Stimulated activated CD8-positive, alpha-beta memory T cell treated with anti-CD3 and anti-CD28 coated beads, Interleukin-4, amount 100 ng/mL, for 1 hour (primary cell): Measurements from ENCODE around the gene CELSR2.
"Not testable (repeated sequence)": the region's sequence is repeated elsewhere in the genome, so short reads cannot be mapped to it uniquely, and the experiment has no call there.

Experiments
- DNase-seq, 2 donors: peaks; one replicate each; pipeline ENCODE4 v3.0.0-alpha.2; 2020; ENCODE audit warnings: low read depth in 2 of 2, low spot score in 1 of 2

CELSR2 gene

GRCh38 chr1:109248797-109249629, at the start of gene CELSR2:
Gene CELSR2, plus strand, starts transcription at chr1:109249539. Its CDS starts 541 bp downstream, at chr1:109250080.
- DNase-seq, result peak in 1 of 2 donors; percentile 16

GRCh38 chr1:109199710-109200109, 49.6 kb upstream of the CELSR2 start:
- no peak for DNase-seq

GRCh38 chr1:109201123-109201703, 48.1 kb upstream of the CELSR2 start:
- DNase-seq, result no peak

DNA sequence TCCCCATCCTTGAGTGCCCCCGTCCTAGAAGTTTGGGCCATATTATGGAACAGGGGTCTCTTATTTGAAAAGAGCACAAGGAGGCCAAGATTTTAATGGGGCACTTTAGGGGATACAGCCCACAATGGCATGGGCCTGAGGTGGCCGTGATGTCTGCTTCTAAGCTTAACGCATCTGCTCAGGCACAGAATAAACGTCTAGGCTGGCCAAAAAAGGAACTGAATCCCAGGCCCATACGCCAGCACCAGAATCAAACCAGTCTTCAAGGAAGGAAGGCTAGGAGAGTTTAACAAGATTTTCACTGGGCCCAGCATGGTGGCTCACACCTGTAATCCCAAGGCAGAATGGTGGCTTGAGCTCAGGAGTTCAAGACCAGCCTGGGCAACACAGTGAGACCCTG, 44.9 kb upstream of the CELSR2 start:
- no peak for DNase-seq

- no peak for DNase-seq
These were observed 43.0 kb upstream of the CELSR2 start for GRCh38 chr1:109206339-109206738.

GRCh38 chr1:109207467-109208103, 41.8 kb upstream of the CELSR2 start:
- DNase-seq, result no peak

- no peak for DNase-seq
These were observed 40.9 kb upstream of the CELSR2 start for GRCh38 chr1:109208394-109208793.

- DNase-seq, result no peak
These were observed 40.4 kb upstream of the CELSR2 start for GRCh38 chr1:109208836-109209463.

- no peak for DNase-seq
These were observed 39.3 kb upstream of the CELSR2 start for GRCh38 chr1:109210058-109210457.

DNA sequence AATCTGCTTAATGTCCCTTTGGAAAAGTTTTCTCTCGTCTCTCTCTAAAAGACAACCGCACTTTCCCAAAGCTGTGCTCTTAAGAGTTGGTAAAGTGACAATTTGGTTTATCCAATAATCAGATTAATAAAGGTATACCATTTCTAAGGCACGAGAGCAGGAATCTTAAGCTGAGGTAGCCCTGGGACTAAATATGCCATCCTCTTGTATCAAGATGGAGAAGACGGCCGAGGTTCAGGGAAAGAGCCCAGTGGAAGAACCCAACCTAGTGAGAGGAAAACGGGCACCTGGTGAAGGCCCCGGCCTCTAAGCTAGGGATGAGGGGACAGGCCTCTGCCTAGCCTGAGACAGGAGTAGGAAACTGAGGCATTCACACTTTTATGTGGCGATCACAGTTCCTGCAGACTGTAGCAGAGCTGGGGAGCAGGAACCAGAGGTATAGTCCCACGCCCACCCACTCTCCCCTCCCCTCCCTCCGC, 36.0 kb upstream of the CELSR2 start:
- DNase-seq, result peak in 1 of 2 donors; percentile 1

DNA sequence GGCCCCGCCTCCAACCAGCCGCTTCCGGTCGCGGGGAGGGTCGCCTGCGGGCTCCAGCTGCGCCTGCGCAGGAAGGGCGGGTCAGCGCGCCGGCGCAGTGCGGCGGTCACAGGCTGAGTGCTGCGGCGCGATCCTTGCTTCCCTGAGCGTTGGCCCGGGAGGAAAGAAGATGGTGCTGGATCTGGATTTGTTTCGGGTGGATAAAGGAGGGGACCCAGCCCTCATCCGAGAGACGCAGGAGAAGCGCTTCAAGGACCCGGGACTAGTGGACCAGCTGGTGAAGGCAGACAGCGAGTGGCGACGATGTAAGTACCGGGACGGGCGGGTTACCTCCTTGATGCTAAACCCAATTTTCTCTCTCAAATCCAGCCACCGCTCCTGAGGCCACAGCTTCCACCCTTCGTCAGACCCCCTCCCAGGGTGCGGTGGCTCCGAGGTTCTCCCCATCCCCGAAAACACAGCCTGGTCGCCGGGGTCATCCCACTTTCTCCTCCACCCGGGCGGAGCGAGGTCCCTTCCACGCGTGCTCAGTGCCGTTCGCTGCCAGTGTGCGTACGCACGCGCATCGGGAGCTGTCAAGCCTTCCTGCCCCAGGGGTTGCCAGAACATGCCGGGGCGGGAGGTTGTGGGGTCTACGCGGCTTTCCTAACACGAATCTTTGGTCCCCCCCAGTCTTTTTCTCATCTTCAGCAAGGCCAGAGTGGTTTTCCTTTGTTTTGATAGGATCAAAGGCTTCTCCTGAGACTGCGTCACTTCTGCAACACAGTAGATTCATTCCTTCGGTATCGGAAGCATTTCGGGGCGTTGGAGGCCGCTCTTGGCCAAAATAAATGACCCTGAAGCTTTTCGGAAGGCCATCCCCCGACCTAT, 35.3 kb upstream of the CELSR2 start, which contains the start of gene SARS1:
TSS of gene SARS1 (plus strand) at position 95 of the 870 bp plus-strand sequence. CDS start at position 170, 75 bp downstream.
- peak; percentile 67 to 78 for DNase-seq

DNA sequence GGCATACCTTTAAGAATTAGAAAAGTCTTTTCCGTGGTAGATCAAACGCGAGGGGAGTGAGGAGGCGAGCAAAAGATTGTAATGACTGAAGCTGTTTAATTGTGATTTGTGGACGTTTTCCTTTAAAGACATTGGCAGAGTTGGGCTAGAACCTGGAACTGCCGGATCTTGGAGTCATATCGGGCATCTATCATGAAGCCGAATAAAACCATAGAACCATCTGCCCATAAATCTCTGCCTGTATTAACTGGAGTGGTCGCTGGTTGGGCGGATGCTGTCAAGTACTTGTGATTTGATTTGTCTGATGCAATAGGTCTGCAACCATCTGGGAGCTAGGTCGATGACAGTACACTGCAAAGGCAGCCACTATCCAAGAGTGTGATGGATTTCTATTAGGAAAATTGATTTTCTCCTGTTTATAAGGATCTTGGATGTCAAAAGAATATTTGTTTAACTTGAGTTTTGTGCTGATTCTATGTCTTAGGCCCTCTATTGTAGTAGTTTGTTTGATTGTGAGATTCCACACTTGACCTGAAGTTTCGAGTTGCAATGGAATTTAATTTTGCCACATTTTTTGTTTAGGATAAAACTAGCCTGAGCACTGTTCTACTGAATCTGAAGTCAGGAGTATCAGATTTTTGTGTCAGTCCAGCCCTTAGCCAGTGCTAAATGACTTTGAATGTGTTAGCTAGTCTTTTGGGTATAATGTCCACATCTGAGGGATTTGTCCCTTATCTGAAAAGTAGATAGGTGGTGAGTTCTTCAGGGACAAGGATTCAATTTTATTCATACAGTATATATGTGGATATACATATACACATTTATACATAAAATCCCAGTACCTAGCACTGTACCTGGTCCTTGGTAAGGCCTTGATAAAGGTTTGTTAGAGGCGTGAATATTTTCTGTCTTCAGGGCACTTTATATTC, 34.4 kb upstream of the CELSR2 start:
- no peak for DNase-seq

GRCh38 chr1:109216662-109217061, 32.7 kb upstream of the CELSR2 start:
- DNase-seq, result no peak

DNA sequence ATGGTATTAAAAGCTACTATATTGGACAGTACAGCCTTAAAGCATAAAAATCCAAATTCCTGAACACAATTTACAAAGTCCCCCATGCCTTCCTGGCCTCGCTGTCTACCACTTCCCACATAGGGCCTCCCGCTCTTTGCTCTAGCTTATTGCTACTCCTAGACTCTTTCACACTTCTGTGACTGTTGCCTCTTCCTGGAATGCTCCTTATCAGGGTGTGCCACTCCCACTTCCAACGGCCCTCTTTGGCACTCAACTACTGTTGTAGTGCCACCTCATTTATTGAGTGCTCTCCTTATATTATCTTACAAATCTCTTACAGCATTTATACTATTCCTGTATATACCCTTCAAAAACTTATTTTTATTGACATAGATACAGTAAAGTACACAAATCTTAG, 30.8 kb upstream of the CELSR2 start:
- DNase-seq, result no peak

DNA sequence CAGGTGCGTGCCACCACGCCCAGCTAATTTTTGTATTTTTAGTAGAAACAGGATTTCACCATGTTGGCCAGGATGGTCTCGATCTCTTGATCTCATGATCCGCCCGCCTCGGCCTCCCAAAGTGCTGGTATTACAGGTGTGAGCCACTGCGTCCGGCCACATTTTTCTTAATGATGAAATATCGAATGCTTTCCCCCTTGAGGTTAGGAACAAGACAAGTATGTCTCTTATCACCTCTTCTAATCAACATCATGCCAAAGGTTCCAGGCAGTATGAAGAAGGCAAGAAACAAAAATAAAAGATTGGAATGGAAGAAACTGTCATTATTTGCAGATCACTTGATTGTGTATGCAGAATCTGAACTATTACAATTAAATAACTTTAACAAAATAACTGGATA, 28.1 kb upstream of the CELSR2 start:
- not testable (repeated sequence) for DNase-seq

DNA sequence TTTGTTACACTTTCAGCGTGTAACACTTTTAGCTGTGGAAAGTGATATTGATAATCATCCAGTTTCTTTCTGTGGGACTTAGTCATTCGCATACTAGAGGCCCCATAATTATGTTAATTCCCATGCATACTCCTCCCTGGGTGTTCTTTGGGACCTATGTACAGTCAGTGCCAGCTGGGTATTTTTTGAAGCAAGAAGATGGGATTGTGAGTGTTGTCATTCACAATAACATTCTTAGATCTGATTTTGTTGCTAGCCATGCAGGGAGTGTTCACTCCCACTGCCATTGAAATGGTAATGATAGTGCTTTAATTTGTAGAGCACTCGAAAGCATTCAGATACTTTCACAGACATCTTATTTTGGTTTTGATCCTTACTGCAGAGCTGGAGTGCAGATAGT, 24.0 kb upstream of the CELSR2 start:
- no peak for DNase-seq

DNA sequence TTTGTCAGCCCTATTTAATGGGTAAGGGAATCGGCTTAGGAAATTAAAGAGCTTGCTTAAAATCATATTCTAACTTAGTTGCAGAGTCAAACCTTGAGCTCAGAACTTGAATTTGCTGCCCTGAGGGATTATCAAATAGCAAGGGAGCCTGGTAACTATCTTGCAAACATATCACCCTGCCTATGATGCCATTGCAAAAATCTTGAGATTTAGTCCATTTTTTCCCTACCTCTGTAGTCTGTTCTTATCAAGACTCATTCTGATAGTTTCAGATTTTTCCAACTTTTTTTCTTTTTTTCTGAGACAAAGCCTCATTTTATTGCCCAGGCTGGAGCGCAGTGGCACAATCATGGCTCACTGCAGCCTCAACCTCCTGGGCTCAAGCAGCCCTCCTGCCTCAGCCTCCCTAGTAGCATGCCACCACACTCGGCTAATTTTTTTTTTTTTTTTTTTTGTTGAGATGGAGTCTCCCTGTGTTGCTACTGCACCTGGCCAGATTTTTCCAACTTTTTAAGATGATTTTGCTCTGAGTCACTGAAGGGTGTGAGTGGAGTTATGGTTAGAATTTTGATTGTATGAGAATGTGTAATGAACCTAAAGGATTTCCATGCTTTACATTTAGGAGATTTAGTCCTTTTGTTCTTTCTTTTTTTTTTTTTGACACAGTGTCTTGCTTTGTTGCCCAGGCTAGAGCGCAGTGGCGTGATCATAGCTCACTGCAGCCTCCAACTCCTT, 23.5 kb upstream of the CELSR2 start:
- DNase-seq, result no peak

DNA sequence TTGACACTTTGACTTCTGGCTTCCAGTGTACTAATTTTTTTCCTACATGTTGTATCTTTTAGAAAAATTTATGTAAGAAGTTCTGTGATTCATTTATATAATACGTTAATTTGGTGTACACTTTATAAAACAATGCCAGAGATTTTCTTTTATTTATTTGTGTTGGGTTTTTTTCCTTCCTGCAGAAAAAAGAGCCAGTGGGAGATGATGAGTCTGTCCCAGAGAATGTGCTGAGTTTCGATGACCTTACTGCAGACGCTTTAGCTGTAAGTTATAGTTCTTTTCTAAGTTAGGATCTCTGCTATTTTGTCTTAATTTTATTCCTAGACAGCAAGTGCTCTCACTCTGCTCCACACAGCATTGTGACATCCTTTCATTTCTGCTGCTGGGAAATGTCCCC, 21.2 kb upstream of the CELSR2 start:
- DNase-seq, result no peak
